ENCODE data around the gene PPFIBP2.

Gene PPFIBP2

DNA sequence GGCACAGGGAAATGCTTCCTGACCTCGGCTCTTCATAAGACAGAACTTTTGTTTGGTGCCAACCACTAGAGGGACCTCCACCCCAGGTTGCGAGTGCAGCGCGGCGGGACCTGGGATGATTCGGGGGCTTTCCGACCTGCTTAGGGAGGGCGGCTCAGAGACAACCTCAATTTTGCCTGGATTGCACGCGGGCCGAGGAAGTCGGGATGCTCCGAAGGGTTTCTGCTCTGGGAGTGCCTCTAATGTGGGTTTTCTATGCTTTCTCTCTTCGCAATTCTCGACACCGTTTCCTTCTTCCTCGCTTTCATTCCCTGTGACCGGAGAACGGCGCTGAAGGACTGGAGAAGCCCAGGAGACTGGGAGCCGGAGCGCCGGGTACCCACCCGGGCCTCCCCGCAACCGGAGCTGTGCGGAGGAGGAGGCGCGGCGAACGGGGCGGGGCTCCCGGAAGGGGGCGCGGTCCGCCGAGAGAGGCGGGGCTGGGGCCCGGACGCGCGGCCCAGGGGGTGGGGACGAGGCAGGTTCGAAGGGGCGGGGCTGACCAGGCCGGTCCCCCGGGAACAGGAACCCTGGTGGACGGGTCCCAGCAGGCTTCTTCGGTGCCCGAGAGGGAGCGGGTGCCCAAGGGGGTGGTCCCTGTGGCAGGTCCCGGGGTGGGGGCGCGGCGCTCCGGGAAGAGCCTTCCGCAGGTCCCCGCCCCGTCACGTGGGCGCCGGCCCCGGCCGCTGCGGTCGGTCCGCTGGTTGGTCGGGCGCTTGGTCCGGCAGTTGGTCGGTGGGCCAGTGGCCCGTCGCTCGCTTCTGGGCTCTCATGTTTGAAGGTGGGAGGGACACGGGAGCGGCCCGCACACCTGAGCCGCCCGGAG, at the start of gene PPFIBP2:
Gene PPFIBP2 (plus strand): TSS at position 766 of the 865 bp plus-strand sequence. CDS start 35,477 bp downstream, outside the sequence.
- peak; percentile 87 for DNase-seq

DNA sequence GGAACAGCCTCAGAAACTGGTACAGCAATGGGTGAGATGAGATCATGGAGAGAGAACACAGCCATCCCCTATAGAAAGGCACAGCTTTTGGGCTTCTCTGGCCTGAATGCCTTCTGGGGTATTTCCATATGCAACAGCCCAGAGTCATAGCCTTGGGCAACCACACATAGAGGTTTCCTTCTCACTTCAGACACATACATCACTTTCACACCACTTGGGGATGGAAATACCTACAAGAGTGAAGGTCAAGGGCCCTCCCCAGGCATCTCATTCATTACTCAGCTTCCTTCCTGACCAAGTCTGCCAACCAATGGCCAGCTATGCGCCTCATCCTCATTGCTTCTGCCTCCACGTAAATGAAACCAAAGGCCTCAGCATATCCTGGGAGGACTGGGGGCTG, 46.1 kb upstream of the PPFIBP2 start:
- no peak for DNase-seq

DNA sequence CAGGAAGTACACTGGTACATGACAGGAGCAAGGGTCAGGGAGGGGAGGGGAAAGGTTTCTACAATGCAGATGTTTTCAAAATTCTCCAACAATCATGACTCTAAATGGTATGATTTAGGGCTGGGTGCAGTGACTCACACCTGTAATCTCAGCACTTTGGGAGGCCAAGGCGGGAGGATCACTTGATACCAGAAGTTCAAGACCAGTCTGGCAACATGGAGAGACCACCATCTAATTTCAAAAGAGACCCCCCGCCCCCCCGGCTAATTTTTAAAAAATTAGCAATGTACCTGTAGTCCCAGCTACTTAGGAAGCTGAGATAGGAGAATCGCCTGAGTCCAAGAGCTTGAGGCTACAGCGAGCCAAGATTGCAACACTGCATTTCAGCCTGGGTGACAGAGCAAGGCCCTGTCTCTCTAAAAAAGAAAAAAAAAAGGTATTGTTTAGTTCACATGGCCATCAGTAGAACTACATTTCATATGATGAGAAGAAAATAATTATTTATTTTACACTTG, 44.4 kb upstream of the PPFIBP2 start:
- no peak for DNase-seq

DNA sequence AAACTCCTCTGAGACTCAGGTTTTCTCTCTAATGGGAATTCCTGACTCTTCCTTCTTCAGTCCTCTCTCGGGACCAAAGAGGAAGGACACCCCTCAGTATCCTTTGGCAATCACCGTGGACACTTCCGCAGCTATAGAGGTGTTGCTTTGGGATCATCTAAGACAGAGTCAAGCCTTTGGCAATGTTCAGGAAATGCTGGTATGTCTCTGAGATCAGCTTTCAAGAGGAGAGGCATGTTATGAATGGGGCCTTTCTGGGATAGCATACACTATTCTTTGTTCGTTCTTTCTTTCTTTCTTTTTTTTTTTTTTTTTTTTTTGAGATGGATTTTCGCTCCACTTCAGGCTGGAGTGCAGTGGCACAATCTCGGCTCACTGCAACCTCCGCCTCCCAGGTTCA, 42.7 kb upstream of the PPFIBP2 start:
- DNase-seq = no peak

DNA sequence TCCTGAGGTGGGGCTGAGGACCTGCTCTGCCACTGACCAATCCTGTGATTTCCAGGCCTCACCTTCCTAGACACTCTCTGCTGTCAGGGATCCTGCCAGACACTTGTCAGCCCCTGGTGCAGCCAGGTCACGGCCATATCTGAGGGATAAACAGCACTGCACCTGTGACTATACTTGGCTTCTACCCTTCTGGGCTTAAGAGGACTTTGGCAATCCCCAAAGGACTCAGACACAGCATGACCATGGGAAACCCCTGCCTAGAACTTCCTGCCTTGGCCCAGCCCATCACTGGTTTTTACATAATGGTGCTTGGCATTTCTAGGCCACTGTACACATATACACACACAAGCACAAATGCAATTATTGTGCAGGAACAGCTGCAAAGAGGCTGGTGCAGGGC, 40.1 kb upstream of the PPFIBP2 start:
- DNase-seq = no peak

DNA sequence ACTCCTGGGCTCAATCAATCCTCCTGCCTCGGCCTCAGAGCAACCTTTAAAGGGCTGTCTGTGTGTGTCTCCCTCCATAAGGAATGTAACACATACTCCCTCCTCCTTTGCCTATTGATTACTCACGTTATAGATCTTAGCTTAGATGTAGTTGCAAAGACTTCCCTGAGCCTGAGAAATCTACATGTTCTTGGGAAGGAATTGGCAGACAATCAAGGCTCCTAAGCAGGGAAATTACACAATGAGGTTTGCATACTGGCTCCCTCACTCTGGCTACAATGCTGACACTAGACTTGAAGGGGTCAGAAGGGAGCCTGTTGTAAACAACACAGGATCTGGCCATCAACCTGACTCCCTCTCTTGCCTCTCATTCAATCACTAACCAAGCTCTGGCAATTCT, 33.7 kb upstream of the PPFIBP2 start:
- DNase-seq = no peak

DNA sequence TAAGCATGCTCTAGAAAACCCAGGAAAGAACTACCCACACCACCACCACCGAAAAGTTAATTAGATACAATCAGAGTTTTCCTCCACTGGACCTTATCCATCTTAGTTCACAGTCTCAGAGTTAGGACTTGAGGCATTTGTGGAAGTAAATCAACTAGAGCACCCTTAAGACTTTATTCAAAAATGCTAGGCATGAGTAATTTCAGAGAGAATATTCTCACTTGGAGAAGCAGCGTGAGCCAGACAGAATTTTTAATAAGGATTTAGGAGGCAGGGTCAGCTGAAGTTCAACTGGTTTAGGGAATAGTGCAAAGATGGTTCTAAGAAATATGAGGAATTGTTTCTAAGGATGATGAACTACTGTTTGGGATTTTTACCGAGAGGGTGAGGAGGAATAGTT, 29.7 kb upstream of the PPFIBP2 start:
- DNase-seq = no peak

DNA sequence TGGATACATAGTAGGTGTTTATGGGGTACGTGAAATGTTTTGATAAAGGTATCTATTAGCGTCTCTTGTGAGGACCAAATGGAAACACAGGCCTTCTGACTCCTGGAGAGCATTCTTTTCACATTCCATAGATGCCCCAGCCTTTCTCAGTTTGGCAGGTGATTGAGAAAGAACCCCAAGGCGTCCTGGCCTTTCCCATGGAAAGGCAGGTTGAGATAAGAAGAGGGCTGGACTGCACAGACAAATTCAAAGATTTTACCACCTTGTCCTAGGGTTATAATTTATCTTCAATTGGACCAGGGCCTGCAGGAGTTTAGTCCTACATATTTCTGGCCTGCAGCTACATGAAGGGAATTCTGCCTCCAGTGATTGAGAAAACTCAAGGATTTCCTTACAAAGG, 29.2 kb upstream of the PPFIBP2 start:
- DNase-seq = no peak

DNA sequence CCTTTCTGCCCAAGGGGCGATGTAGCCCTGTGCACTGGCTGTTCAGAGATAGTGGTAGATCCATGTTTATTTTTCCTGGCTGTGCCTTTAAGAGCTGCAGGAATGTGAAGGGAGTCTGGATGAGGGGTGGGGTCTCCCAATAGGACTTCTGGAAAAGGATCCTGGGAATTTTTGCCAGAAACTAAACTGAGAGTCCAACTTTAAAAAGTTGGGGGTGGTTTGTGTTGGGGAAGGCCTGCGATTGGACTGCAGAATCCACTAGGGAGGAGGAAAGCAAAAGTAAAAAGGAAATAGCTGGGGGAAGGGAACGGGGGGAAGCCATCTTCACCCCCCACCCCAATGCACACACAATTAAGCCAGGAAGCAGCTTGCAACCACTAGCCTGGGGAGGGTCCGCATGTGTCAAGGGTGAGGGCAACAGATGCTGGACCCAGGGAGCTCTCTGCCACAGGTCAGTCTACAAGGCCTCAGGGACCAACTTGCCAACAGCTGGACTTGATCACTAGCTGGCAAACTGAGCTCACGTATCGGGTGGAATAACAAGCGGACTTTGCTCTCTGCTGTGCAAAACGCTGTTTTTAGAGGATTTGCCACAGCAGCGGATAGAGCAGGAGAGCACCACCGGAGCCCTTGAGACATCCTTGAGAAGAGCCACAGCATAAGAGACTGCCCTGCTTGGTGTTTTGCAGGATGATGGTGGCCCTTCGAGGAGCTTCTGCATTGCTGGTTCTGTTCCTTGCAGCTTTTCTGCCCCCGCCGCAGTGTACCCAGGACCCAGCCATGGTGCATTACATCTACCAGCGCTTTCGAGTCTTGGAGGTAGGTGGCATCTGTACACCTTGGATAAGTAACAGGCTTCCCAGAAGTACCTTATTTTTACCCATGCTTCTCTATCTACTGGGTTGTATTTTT, 28.4 kb upstream of the PPFIBP2 start, which contains the start of gene OLFML1:
Gene OLFML1 (plus strand): TSS at position 321 of the 912 bp plus-strand sequence. CDS start 370 bp downstream, at position 691.
- peak; percentile 81 for DNase-seq

DNA sequence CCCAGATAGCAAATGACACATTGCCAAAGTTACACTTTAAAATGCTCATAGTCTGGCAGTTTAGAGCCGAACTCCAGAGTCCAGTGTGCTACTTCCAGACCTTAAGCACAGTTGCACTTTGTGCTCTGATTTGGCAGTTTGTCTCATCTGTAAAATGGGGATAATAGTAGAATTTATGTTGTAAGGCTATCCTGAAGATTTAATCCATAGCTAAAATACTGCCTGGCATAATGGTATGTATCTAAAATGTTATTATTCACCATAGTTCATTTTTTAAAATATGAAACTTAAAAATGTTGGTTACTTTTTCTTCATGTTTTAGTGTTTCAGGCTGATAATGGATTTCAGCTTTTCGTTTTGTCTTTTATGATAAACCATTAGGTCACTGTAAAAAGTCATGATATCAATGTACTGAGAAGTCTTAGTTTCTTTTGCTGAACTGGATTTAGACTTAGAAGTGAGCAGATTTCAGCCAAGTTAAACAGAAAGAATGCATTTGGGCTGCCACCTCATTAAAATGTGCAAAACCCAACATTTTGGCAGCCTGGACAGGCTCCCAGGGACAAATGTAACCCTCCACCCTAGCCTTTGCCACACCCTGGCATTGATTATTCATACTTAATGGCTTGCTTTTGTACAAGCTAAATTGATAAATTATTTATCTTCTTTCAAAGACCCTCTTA, 27.6 kb upstream of the PPFIBP2 start:
- no peak for DNase-seq

DNA sequence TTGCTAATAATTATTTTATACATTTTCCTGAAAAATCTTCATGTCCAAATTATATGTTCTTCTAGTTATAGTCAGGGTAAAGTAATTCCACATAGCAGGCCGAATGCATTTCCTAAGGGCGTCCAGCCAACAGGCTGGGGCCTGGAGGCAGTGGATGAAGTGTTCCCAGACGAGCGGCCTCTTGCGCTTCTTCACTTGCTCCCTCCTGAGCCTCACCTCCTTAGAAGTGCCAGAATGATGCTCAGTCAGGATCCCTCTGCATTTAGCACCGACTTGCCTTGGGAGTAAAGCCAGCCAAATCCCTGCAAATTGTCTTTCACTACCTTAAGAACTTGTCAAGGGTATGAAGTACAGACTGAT, 27.0 kb upstream of the PPFIBP2 start:
- DNase-seq = peak; percentile 78

DNA sequence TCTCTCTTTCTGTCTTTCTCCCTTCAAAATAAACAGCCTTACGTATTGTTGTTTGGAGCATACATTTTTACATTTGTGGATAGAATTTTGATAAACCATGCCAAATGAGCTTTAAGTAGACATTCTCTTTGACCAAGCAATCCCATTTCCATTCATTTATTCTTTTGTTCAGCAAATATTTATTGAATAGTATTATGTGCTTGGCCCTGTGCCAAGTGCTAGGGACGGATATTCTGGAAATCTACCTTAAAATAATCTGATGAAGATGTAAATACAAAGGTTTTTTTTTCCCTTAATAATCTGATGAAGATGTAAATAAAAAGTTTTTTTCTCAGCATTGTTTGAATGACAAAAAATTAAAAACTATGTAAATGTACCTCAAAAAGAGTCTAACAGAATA, 26.4 kb upstream of the PPFIBP2 start:
- DNase-seq = no peak

DNA sequence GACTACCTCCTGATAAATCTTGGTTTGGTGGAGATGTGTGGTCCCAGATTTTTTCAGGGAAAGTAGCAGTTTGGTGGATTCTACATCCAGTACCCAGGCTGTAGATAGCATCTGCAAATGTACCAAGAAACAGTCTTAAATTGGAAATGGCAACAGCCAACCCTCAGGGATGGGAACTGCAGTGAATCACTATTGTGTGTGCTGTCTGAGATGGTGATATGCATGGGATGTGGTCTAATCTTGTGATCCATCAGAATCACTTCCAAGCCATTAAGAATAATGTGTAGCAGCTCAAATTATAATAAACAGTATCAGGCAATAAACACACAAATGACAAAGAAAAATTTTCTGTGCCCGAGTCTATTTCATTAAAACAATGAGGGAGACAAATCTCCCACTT, 25.1 kb upstream of the PPFIBP2 start:
- DNase-seq = no peak

DNA sequence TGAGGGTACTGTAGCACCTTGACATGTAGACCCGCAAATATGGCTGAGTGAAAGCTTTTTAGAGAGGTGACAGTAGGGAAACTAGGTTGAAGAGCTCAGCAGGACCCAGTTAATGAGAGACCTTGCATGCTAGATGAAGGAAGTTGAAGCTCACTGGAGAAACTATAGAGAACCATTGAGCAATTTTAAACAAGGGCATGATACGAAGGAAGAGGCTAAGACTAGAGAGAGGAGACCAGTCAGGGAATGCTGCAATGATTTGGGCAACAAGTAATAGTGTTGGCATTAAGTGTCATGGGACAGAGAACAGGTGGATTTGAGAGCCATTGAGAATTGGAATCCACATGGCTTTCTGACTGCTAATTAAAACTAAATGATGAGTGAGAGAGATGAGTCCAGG, 24.4 kb upstream of the PPFIBP2 start:
- no peak for DNase-seq

DNA sequence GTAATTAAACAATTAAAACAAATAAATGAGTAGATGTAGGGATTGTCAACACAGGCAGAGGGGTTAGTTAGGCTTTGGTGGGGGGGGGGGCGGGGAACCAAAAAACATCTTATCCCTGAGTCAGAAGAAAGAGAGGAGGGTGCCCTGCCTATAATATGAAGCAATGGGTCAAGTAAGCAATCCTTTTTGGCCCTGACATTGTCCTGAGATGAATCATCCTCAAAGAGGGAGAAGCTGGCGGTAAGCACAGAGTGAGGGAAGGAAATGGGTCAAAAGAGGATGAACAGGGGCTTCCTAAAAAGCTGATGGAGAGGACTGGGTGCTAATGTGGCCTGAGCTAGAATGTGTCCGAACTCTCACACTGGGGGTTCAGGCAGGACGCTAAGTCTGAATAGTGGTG, 23.7 kb upstream of the PPFIBP2 start:
- no peak for DNase-seq

DNA sequence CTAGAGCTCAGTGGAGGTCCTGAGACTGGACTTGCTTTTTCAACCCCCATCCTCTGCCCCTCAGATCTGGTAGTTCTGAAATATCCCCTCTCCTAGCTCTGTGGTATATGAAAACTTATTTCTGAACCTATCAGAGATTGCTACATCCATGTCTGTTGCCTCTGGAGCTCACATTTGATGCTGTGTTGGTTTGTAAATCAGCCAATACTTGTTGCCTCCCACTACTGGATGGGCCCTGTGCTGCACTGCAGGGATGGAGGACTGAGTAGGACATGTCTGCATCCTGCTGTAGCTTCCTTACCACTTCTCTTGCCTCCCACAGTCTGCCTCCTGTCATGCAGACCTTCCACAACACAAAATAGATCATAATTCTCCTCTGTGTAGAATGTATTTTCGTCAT, 23.3 kb upstream of the PPFIBP2 start:
- DNase-seq = no peak

DNA sequence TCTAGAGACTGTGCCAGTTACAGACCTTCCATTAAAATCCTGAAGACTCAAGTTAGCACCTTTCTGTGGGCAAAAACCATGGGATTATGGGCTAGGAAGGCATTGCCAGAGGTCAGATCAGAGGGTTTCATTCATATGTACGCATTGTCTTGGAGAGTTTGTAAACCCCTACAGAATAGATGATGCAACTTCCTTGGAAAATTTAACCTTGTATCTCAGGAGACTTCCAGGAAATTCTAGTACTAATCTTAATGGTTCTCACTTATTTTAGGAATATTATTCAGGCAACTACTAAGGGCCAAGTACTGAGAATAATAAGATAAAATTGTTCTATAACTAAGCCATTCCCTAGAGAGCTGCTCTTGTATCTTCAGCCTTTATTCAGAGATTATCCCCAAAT, 21.5 kb upstream of the PPFIBP2 start:
- no peak for DNase-seq

DNA sequence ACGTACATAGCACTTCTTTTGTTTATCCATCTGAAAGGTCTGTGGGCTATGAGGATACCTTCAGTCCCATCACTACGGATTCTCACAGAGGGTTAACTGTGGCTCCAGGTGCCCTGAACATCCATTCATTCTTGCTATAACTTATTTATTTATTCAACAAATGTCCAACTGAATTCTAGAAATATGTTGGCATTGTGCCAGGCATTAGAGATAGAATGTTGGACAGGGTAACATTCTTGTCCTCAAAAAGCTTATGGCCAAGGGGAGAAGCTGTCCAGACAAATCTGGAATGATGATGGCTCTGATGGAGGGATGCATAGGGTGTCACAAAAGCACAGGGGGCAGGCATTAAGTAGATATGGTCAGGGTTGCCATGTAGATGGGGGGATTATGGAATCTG, 20.1 kb upstream of the PPFIBP2 start:
- no peak for DNase-seq

DNA sequence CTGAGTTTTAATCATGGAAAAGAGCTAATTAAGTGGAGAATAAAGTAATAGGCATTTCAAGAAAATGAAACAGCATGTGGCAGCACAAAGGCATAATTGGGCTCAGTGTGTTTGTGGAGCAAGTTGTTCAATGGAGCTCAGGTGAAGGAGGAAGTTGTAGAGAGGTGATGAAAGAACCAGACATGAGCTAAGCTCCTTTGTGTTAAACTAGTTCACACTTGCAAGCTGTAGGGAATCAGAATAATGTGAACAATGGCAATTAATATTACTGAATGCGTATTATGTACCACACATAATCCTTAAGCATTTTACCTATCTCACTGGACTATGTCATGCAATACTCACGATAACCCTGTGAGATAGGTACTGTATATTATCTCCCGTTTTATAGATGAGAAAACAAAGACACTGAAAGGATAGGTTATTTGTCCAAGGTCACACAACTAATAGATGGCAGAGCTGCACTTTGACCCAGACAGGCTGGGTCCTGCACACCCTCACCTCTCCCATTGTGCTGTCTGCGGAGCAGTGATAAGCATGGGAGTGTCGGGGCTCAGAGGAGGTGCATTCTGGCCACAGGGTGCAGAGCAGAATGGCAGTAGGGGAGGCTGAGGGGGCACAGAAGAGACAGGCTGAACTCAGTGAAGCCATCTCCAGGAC, 19.6 kb upstream of the PPFIBP2 start:
- no peak for DNase-seq

DNA sequence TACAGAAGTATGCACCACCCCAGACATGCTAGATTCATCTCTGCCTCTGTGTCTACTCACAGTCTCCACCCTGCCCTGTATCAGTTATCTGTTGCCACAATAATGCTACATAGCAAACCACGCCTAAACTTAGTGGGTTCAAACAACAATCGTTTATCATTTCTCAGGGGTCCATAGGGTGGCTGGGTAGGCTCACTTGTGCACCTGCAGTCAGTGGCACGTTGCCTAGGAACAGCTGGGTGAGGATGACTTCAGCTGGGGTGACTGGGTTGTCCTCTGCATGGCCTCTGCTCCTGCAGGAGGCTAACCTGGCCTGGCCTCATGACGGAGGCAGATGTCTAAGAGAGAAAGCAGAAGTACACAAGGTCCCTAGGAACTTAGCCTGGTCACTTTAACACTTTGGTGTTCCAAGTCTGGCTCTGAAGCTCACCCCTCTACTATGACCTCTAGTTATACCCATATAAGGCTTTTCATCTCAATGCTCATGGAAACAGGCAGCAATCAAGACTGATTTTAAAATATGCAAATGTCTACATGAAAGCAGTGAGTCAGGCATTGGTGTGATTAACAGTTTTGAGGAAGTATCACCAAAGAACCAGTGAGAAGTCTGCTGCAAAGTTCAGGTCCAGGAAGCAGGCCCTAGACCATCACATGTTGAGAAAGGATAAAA, 17.8 kb upstream of the PPFIBP2 start:
- no peak for DNase-seq

DNA sequence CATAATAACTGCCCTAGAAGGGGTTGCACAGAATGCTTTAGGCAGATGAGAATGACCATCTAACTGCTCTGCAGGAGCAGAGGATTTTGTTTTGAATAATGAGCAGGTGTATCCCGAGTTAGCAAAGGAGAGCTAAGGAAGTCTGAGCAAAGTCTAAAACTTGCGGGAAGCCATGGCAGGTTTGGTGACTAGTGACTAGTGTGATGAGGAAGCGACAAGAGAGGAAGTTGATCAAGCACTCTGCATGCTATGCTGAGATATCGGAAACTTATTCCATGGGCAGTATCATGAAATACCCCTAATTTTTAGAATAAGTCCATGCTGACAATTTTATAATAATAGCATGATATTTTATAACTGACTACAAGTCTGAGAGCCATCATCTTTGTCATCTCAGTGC, 15.6 kb upstream of the PPFIBP2 start:
- DNase-seq = no peak

DNA sequence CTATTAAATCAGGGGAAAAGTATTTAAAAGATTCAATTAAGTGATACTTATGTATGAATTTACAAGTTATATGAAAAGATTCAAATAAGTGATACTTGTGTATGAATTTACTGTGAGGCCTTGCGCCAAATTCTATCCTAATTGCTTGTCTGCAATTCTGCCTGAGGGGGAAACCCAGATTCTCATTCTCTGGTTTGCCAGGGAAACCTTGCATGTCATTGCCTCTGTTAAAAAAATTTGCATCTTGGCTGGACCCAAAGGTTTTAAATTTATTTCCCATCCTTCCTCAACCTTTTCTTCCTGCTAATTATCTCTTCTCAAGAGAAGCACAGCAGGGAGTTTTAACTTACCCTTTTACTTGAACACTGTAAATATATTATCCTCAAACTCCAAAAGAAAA, 14.7 kb upstream of the PPFIBP2 start:
- DNase-seq = no peak
